ENCODE data around the gene STYXL1. TPM values are rescaled to one million over a fixed set of nuclear protein-coding genes. Genes with fewer than 3 reads are reported as not detected.
"Not testable (repeated sequence)": the region's sequence is repeated elsewhere in the genome, so short reads cannot be mapped to it uniquely, and the experiment has no call there.

STYXL1 gene
- total and polyA plus RNA-seq, 12 donors, result 20.9 to 82.0 (median 50.8) TPM

- H3K27me3 ChIP-seq, result no peaks in the 10 kb centered on the region
- 90 to 97% (median 94%) methylated on average over 5 of the region's 5 CpGs for WGBS, 4 donors
- no peak overlapping the region for H3K27ac ChIP-seq
- H3K36me3 ChIP-seq (replicated peaks in 1 of 2), result no peaks in the 10 kb centered on the region
- TF ChIP-seq, protein P1, sequence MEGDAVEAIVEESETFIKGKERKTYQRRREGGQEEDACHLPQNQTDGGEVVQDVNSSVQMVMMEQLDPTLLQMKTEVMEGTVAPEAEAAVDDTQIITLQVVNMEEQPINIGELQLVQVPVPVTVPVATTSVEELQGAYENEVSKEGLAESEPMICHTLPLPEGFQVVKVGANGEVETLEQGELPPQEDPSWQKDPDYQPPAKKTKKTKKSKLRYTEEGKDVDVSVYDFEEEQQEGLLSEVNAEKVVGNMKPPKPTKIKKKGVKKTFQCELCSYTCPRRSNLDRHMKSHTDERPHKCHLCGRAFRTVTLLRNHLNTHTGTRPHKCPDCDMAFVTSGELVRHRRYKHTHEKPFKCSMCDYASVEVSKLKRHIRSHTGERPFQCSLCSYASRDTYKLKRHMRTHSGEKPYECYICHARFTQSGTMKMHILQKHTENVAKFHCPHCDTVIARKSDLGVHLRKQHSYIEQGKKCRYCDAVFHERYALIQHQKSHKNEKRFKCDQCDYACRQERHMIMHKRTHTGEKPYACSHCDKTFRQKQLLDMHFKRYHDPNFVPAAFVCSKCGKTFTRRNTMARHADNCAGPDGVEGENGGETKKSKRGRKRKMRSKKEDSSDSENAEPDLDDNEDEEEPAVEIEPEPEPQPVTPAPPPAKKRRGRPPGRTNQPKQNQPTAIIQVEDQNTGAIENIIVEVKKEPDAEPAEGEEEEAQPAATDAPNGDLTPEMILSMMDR (IDR thresholded peaks at IDR 0.05), result no peak
- TF ChIP-seq POLR2A (IDR thresholded peaks at IDR 0.05), result no peak
- intact Hi-C loops (cut with DNase I), result no loop called here
- no peak overlapping the region for H3K4me3 ChIP-seq
- no peaks in the 10 kb centered on the region for H3K9me3 ChIP-seq (replicated peaks in 1 of 3)
- DNase-seq, result no peak
- H3K4me1 ChIP-seq (replicated peaks in 1 of 2), result no peaks in the 10 kb centered on the region
Observed at GRCh38 chr7:76091506-76091905, 43.7 kb upstream of the STYXL1 start.

DNA sequence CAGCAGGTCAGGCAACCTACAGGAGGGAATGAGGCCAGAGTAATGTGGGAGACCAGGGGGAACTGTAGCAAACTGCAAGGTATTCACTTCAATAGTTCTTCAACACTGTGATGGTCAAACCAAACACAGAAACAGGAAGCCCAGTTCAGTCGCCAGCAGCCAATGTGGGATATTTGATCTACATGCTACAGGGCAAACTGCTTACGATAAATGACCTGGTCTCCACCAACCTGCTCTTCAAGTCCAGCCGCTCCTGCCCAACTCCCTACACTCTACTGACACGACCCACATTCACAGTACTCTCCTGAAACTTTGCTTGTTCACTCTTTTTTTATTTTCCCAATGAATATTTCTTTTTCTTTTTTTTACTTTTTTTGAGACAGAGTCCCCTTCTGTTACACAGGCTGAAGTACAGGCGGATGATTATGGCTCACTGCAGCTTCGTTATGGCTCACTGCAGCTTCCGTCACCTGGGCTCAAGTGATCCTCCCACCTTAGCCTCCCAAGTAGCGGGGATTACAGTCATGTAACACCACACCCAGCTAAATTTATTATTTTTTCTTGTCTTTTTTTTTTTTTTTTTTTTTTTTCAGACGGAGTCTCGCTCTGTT, 42.2 kb upstream of the STYXL1 start:
- TF ChIP-seq POLR2A (IDR thresholded peaks at IDR 0.05), result no peak
- Histone ChIP-seq H3K9me3 (replicated peaks in 1 of 3) (no peaks in the 10 kb centered on the region), H3K27ac (no peak overlapping the region), H3K27me3 (no peaks in the 10 kb centered on the region), H3K36me3 (replicated peaks in 1 of 2) (no peaks in the 10 kb centered on the region), H3K4me1 (replicated peaks in 1 of 2) (no peaks in the 10 kb centered on the region), H3K4me3 (no peak overlapping the region)
- no peak for DNase-seq
- 84 to 92% (median 89%) methylated on average over 9 to 10 of the region's 10 CpGs for WGBS, 4 donors
- intact Hi-C loops (cut with DNase I), result no loop called here

GRCh38 chr7:76087362-76087791, 39.6 kb upstream of the STYXL1 start:
- H3K27me3 ChIP-seq; DNase-seq; H3K36me3 ChIP-seq (replicated peaks in 1 of 2); H3K4me3 ChIP-seq; H3K4me1 ChIP-seq (replicated peaks in 1 of 2); H3K9me3 ChIP-seq (replicated peaks in 1 of 3); intact Hi-C loops (cut with DNase I); H3K27ac ChIP-seq: not testable (repeated sequence)
- 51 to 62% (median 54%) methylated on average over 5 of the region's 5 CpGs for WGBS, 4 donors

DNA sequence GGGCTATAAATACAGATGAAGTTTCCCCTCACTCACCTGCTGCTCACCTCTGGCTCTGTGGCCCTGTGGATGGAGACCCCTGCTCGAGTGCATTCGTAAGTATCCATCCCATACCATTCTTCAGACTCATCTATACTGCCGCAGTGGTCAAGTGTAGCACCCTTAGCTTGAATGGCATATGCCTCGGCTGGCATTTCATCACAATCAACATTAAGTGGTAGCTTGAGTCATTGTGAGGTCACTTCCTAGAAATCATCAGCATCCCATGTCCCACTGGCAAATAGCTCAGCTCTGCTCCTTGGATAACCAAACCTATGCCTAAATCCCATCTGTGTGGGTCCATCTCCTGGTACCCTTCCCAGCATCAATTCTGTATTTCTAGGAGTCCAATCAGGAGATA, 38.3 kb upstream of the STYXL1 start:
- intact Hi-C loops (cut with DNase I), result no loop called here
- no peaks in the 10 kb centered on the region for H3K27me3 ChIP-seq
- H3K36me3 ChIP-seq (replicated peaks in 1 of 2), result no peaks in the 10 kb centered on the region
- no peak for TF ChIP-seq POLR2A (IDR thresholded peaks at IDR 0.05)
- TF ChIP-seq, protein P1 (IDR thresholded peaks at IDR 0.05), result no peak
- H3K27ac ChIP-seq, result no peak overlapping the region
- H3K4me1 ChIP-seq (replicated peaks in 1 of 2), result no peaks in the 10 kb centered on the region
- no peaks in the 10 kb centered on the region for H3K9me3 ChIP-seq (replicated peaks in 1 of 3)
- no peak for DNase-seq
- WGBS, 4 donors, result 85 to 98% (median 89%) methylated on average over 4 of the region's 4 CpGs
- no peak overlapping the region for H3K4me3 ChIP-seq

- H3K36me3 ChIP-seq (replicated peaks in 1 of 2); H3K4me3 ChIP-seq; DNase-seq; intact Hi-C loops (cut with DNase I); H3K27ac ChIP-seq; H3K9me3 ChIP-seq (replicated peaks in 1 of 3); H3K27me3 ChIP-seq; H3K4me1 ChIP-seq (replicated peaks in 1 of 2): not testable (repeated sequence)
- 79 to 87% (median 82%) methylated on average over 2 of the region's 2 CpGs for WGBS, 4 donors
Observed at GRCh38 chr7:76084115-76084514, 36.3 kb upstream of the STYXL1 start.

GRCh38 chr7:76080204-76080603, 32.4 kb upstream of the STYXL1 start:
- Histone ChIP-seq H3K4me3 (no peak overlapping the region), H3K27me3 (no peaks in the 10 kb centered on the region), H3K9me3 (replicated peaks in 1 of 3) (no peaks in the 10 kb centered on the region), H3K36me3 (replicated peaks in 1 of 2) (no peaks in the 10 kb centered on the region), H3K27ac (no peak overlapping the region), H3K4me1 (replicated peaks in 1 of 2) (peaks cover 0 to 4% of the 10 kb centered on the region in 2 donors)
- WGBS, 4 donors, result 82 to 84% (median 83%) methylated on average over 5 of the region's 5 CpGs
- TF ChIP-seq, protein P1 (IDR thresholded peaks at IDR 0.05), result no peak
- intact Hi-C loops (cut with DNase I), result no loop called here
- DNase-seq, result no peak
